ENCODE data around the gene CNPY1.

The CNPY1 gene

GRCh38 chr7:155509359-155509724 is 37.0 kb downstream of the CNPY1 start:
- no peak for DNase-seq

- DNase-seq: no peak
Observed at GRCh38 chr7:155508376-155509358, 37.7 kb downstream of the CNPY1 start.

GRCh38 chr7:155507576-155507975 is 38.8 kb downstream of the CNPY1 start:
- DNase-seq: no peak

- DNase-seq: no peak
Observed at GRCh38 chr7:155506854-155507337, 39.5 kb downstream of the CNPY1 start.

GRCh38 chr7:155505422-155505793 is 41.0 kb downstream of the CNPY1 start:
- no peak for DNase-seq

- DNase-seq: no peak
Observed at GRCh38 chr7:155497149-155497901, 49.0 kb downstream of the CNPY1 start.

DNA sequence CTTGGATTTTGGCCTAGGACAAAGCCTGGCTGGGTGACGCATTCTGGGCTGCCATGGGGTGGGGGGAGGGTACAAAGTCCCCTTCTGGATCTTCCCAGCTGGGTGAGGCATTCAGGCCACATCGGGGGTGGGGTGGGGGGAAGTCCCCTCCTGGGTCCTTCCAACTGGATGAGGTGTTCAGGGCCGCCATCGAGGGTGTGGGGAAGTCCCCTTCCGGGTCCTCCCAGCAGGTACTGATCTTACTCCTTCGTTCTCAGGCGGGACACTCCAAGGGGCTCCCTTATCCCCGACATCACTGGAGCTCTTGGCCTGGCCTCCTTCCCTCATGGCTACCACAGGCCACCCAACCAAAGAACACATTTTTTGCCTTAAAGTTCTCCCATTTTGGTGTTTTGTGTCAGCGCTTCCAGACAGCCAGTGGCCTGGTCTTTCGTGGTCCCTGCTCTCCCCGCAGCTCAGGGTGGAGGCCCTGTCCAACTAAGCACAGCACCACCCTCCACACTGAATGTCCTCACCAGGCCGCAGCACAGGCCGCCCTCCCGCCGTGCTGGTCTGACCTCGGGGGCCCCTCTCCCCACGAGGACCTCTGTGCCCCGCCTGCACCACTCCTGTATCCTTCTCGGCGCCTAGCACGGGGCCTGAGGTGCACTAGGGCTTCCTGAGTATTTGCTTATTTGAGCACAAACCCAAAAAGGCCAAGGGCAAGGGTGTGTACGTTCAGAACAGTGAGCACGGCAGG is 49.9 kb downstream of the CNPY1 start:
- no peak for DNase-seq

- DNase-seq: no peak
Observed at GRCh38 chr7:155495440-155496248, 50.7 kb downstream of the CNPY1 start.

- no peak for DNase-seq
Observed at GRCh38 chr7:155494551-155494950, 51.8 kb downstream of the CNPY1 start.

DNA sequence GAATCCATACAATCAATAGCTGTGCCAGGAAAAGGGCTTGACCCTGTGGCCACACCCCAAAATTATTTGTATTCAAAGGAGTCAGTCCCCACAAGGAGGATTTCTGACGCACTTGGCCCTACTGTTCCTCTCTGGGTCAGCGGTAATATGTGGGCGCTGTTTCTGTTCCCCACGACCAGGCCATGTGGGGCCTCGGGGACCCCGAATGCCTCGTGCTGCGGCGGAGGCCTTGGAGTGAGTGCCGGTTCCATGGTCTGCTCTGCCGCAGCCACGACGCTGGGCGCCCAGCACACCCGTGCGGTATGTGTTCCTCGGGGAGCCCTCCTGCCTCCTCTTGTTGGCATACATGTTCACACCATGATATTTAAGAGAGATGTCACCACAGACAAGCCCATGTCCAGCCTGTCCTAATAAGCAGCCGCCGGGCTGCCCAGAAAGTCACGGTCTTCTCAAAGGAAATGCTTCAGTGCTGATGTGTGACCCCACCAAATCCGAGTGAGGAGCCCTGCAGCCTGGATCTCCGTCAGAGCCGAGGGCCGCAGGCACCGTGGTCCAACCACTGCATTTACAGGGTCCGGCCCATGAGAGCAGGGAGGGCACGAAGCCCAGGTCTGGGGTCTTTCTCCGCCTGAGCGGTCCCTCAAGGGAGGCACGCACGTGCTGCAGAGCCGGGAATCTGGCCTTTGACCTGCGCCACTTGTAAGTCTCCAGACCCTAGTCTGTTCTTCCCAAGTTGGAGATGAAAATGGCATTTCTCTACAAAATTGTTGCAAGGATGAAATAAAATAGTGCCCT is 52.4 kb downstream of the CNPY1 start:
- no peak for DNase-seq

DNA sequence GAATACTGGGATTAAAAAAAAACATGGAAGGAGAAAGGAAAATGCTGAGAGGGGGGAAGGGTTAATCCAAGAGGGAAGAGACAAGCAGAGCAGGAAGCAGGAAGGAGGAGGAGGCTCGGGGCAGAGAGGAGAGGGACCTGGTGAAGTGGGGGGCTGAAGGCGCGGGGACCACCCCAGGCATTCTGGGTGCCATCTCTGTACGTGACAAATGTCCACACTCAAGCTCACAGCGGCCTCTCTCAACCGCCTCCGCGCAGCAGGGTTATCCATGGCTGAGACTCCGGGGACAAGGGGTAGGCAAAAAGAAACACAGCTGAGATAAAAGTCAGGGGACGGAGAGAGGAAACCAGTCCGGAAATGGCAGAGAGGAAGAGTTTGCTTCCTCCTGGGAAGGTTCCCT is 54.5 kb downstream of the CNPY1 start:
- no peak for DNase-seq

DNA sequence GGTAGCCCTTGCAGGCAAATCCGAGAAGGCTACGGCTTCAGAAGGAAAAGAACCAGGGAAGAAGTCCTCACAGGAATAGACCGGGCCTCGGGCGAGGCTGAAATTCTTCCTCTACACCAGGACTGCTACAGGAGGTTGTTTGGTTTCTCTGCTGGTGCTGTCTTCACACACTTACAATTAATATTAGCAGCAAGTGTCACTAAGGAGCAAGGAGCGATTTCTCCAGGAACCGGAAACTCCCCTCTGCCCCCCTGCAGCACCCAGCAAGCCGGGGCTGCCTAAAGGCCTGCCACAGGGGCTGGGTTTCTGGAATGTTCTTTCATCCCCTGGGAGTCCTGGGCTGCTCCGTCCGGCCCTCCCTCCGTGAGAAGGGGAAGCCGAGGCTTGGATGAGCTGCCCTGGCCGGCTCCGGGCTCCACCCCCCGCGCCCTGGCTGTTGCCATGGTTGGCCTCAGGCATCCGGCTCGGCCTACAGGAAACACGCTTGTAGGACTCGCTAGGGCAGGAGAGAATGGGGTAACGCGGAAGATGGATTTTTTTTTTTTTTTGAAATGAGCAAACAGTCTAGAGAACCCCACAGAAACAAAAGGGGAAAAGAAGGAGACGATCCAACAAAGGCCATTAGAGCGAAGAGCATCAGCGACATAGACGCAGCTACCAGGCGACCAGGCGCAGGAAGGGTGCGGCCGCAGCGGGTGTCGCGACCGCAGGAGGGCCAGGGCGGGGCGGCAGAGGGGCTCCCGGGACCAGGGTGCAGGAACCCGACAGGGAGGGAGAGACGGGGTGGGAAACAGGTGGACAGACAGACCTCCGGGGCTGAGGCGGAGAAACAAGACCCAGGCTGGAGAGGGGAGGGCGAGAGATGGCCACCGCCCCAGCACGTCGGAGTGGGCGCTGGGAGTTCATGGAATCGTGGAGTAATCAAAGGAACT is 55.4 kb downstream of the CNPY1 start:
- no peak for DNase-seq

- DNase-seq: no peak
Observed at GRCh38 chr7:155489862-155490696, 56.3 kb downstream of the CNPY1 start.

GRCh38 chr7:155489158-155489840 is 57.1 kb downstream of the CNPY1 start:
- no peak for DNase-seq

- DNase-seq: no peak
Observed at GRCh38 chr7:155488483-155489127, 57.8 kb downstream of the CNPY1 start.

- no peak for DNase-seq
Observed at GRCh38 chr7:155487509-155488482, 58.6 kb downstream of the CNPY1 start.

All from NCI-H187 treated with DMSO at 0.1 percent for 48 hours (cell line).